Stimulated activated CD4-positive, alpha-beta T cell treated with anti-CD3 and anti-CD28 coated beads, Interleukin-12 subunit alpha, Interleukin-12 subunit beta, amount 100 ng/mL, for 4 hours (primary cell): ENCODE data around the gene ZNF736.
"Not testable (repeated sequence)": the region's sequence is repeated elsewhere in the genome, so short reads cannot be mapped to it uniquely, and the experiment has no call there.

Experiments
- DNase-seq: peaks from one replicate; pipeline ENCODE4 v3.0.0-alpha.2; 2020

ZNF736 gene

GRCh38 chr7:64313740-64314491 lies at the start of gene ZNF736:
Gene ZNF736, plus strand, starts transcription at chr7:64313961. Its CDS starts 190 bp downstream, at chr7:64314151.
- DNase-seq, result peak; percentile 77

- no peak for DNase-seq
These were observed 47.3 kb upstream of the ZNF736 start for GRCh38 chr7:64266341-64266919.

- no peak for DNase-seq
These were observed 36.1 kb upstream of the ZNF736 start for GRCh38 chr7:64277630-64278029.

GRCh38 chr7:64294701-64295420 lies 18.9 kb upstream of the ZNF736 start:
- DNase-seq, result no peak

GRCh38 chr7:64297418-64297817 lies 16.3 kb upstream of the ZNF736 start:
- not testable (repeated sequence) for DNase-seq

GRCh38 chr7:64300641-64301405 lies 12.9 kb upstream of the ZNF736 start:
- no peak for DNase-seq

GRCh38 chr7:64307254-64308015 lies 6.3 kb upstream of the ZNF736 start:
- DNase-seq, result peak; percentile 85

- DNase-seq, result no peak
These were observed 5.8 kb upstream of the ZNF736 start for GRCh38 chr7:64308016-64308270.

- no peak for DNase-seq
These were observed 3.3 kb upstream of the ZNF736 start for GRCh38 chr7:64310426-64310825.

GRCh38 chr7:64312826-64313225 lies 935 bp upstream of the ZNF736 start:
- no peak for DNase-seq

GRCh38 chr7:64314566-64314965 lies 805 bp downstream of the ZNF736 start:
- no peak for DNase-seq

- DNase-seq, result not testable (repeated sequence)
These were observed 2.4 kb downstream of the ZNF736 start for GRCh38 chr7:64316031-64316742.

- no peak for DNase-seq
These were observed 7.1 kb downstream of the ZNF736 start for GRCh38 chr7:64320547-64321513.

GRCh38 chr7:64324166-64324565 lies 10.4 kb downstream of the ZNF736 start:
- not testable (repeated sequence) for DNase-seq

- not testable (repeated sequence) for DNase-seq
These were observed 35.0 kb downstream of the ZNF736 start for GRCh38 chr7:64348713-64349210.

- no peak for DNase-seq
These were observed 45.8 kb downstream of the ZNF736 start for GRCh38 chr7:64359543-64359942.

- no peak for DNase-seq
These were observed 57.4 kb downstream of the ZNF736 start for GRCh38 chr7:64371116-64371515.

- DNase-seq, result no peak
These were observed 59.3 kb downstream of the ZNF736 start for GRCh38 chr7:64373017-64373416.

GRCh38 chr7:64400401-64400800 lies 86.6 kb downstream of the ZNF736 start:
- DNase-seq, result no peak
